Dermis microvascular lymphatic vessel endothelial cell (primary cell): ENCODE results near the gene MRPL47. TPM values are rescaled to one million over a fixed set of nuclear protein-coding genes. Genes with fewer than 3 reads are reported as not detected.

Experiments
- DNase-seq, 2 donors: peaks; one replicate each; pipeline versions ENCODE4 v3.0.0 to v3.0.0-alpha.2; 2010; ENCODE audit warnings: low read depth in 2 of 2
- total RNA-seq: library from RNA; depleted of rRNA; stranded (reverse); fragments of >200 nt; gene quantifications from 2 replicates; pipeline ENCODE4 v1.2.1, GENCODE V29; 2014

The MRPL47 gene
- total RNA-seq, 1 donor from 2014 or later: 22.3 TPM

DNA sequence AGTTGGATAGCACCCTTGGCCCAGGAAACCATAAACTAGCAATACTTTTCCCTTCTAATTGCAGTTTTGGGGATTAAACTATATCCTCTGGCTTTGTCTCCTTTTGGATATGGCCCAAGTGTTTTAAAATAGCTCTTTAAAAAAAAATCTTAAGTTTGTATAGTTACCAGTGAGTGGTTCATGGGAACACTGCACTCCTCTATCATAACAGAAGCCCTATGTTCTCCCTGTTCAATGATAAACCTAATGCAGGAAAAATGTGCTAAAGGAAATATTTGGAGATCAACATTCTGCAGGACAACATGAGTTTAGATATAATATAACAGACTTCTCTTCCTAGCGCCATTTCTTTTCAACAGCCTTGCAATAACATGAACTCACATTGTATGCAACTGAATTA, 13.1 kb downstream of the MRPL47 start:
- no peak for DNase-seq

DNA sequence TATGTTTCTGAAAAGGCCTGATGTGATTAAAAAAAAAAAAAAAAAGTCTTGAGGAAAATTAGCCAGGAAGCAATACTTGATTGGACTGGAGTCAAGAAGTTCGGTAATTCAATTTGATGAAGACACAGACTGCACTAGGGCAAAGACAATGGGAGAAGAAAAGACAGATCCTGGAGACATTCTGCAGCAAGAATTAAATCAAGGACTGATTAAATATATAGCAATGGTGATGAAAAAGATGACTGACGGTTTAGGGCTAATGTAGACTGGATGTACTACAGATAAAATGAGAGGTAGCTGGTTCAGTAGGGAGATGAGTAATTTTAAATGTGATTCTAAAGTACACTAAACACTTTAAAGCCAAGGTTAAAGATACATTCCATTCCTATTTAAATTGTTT, 13.8 kb downstream of the MRPL47 start:
- DNase-seq: no peak

DNA sequence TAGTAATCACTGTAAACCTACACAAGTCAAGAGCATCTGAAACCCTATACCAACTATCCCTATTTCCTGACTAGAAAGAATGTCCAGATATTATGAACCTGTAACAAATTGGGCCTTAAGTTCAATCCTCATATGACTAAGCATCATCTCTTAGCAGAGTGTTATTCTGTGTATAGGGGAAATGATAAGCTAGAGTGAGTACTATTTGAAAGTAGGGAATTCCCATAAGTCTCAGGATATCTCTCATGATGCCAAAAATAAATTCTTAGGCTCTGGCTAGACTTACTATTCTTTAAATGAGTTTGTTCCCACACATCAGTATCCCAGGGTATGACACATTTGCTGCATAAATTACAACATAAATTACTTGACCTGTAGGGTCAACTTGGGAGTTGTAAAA, 15.3 kb downstream of the MRPL47 start:
- DNase-seq: peak in 1 of 2 donors; percentile 58

DNA sequence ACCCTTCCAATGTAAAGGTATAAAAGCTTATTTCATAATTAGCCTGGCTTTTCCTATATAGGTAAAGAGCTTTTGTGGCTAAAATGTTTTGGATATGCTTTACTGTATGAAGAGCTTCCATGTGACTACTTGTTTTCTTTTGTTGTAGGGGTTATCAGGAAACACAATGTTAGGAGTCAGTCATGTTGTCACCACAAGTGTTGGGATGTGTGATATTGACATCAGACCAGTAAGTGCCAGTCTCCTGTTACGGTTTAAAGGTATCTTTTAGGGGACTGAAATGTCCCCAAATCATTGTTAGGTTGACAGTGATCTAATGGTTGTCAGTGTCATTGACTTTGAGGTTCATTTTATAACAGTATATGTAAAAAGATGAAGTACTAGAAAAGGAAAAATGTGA, 23.4 kb downstream of the MRPL47 start:
- no peak for DNase-seq

DNA sequence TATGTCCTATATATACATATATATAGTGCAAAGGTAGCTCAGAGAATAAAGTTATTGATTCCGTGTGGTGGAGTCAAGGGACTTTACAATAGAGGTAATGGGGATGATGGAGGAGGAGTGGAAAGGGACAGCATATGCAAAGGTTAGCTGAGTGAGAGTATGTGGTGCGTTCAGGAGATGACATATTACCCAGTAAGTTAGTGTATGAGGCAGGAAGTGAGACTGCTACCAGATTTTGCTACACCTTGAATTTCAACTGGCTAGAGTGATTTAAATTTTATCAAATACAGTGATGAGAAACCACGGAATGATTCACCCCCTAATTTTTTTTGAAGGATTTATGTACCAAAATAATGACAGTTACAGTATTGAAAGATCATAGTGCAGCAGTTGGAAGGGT, 38.9 kb downstream of the MRPL47 start:
- DNase-seq: no peak

DNA sequence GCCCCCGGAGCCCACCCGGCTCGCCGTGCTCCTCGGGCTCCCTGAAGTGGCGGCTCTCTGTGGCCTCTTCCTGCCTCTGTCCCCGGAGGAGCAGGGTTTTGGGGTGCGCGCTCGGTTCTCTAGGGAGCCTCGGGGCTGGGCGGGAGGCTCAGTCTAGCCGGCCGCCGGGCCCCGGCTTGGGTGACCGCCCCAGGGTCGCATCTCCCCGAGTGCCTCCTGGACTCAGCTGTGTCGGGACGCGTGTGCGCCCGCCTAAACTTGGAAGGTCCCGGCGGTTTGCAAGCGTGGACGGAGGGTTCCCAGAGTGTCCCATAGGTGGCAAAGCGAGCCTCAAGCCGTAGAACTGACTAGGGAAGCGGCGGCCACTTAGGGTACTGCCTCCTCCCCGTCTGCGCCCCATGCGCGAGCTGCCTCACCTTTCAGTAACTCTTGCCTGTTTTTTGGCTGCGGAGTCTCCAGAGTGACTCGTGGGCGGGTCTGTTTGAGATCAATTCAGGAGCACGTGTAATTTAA, 41.1 kb downstream of the MRPL47 start:
- peak; percentile 25 to 77 for DNase-seq

DNA sequence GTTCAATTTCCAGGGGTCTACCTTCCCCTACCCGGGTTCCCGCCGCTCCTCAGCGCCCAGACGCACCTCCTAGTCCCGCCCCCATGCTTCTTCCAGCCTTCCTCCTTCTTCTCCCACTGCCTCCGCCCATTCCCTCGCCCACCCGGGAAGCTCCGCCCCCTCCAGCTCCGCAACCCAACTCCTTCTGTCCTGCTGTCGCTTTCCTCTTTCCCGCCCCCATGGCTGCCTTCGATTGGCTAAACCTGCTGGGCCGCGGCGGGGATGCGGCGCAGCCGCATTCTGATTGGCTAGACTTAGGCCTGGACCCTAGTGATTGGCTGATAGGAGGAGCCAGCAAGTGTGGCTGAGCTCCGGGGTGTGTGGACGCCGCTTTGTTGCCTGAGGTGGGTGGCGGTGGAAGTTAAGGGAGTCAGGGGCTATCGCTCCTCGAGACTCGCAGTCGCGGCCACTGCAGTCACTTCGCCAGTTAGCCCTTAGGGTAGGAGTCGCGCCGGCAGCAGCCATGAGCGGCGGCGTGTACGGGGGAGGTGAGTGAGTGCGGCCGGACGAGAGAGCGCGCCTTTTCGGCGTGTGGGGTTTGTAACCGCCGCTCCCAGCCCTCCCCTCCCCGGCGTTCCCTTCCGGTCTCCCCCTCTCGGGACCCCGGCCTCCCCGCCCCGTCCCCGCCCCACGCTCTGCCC, 41.7 kb downstream of the MRPL47 start, which contains the start of gene ACTL6A:
ACTL6A (plus strand) TSS at position 336 of the 680 bp plus-strand sequence; CDS start at position 503, 167 bp downstream.
- DNase-seq: peak; percentile 95 to 99

DNA sequence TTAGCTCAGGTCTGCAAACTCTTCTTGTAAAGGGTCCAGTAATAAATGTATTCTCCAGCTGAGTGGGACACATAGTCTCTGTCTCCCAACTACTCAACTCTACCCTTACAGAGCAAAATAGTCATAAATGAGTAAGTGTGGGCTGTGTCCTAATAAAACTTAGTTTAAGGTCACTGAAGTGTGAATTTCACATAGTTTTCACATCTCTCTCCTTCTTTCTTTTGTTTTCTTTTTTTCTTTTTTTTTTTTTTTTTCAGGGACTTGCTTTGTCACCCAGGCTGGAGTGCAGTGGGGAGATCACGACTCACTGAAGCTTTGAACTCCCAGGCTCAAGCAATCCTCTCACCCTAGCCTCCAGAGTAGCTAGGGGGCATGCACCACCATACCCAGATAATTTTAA, 43.6 kb downstream of the MRPL47 start:
- no peak for DNase-seq

DNA sequence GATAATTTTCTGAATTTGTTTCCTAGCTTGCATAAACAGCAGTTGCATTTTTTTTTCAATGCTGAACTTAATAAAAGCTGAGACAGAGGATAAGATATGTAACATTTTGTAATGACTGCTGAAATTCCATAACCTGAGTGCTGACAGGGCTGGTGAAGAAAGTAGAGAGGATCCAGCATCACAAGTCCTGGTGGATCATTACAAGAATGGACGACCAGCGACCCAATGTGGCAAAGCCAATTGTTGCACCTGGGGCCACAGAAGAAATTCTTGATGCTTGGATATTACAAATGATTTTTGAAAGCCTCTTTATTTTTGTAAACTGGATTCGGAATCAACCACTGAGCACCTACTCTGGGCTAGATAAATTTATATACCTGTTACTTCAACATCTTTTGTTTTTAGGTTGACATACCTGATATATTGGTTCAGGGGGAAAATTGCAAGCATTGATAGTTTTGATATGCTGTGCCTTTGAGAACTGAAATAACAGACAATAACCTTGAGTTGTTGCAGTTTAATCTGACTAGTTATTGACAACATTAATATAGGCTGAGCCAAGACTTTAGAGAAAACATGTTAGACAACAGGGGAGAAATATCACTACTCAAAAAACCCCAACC, 45.6 kb downstream of the MRPL47 start:
- peak; percentile 69 to 84 for DNase-seq

DNA sequence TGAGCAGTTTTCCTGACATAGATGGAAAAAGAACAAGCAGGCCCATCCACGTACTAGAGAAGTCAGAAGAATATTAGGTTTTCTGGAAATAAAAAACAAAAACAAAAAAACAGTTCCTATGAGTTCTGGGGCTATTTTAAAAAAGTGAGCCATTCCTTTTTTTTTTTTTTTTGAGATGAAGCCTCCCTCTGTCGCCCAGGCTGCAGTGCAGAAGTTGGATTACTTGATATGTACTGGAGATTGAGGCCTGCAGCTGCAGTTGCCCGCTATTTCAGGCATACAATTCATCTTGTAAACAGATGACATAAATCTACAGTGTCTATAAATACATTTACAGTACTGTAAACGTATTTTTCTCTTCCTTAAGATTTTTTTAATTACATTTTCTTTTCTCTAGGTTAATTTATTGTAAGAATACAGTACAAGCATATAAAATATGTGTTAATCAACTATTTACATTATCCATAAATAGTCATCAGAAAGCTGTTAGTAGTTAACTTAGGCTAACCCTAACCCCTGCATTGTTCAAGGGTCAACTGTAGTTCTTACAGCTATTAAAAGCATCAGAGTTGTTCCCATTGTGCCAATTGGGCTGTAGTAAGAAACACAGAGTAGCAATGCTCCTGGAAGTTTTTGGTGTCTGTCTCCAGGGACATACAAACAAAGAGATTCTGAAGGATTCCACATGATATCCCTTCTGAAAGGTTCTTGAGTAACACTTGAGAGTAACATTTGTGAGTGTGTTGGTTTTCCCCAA, 52.9 kb downstream of the MRPL47 start:
- DNase-seq: no peak

DNA sequence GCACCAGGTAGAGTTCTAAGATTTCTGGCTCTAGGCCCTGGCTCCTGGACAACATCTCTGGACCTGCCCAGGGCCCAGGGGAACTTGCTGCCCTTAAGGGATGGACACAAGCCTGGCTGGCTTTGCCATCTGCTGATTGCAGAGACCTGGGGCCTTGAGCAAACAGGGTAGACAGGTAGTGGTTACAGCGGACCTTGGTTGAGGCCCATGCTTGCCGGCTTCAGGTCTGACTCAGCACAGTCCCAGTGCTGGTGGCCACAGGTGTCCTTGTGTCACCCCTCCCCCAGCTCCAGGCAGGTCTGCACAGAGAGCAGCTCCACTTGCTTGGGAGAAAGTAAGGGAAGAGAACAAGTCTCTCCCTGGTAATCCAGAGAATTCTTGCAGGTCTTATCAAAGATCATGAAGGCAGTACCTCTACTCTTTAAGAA, 57.6 kb downstream of the MRPL47 start:
- no peak for DNase-seq

DNA sequence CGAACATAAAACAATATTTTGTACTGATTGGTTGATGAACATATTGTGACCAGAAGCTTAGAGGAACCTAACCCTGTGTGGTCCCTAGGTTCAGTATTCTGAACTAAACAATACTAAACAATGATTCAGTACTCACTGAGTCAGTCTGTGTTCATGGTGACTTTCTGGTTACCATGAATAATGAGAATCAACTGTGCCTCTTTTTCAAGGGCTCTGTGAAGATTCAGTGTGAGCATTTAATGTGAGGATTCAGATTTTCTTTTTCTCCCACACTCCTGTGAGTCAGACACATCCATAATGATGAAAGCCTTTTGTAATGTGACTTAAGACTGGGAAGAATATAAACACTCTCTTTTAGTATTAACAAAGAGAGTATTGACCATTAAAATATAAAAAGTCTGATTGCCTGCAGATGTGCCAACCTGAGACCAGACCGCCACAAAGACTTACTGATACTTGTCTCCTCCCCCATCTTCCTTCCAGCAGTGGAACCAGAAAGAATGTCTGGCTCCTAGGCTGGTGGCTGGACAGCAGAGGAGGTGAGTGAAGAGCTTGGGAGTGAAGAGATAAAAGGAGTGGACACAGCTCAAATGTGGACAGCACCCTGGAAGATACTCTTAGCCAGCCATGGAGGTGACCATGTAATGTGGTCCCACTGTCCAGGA, 59.3 kb downstream of the MRPL47 start:
- DNase-seq: no peak

DNA sequence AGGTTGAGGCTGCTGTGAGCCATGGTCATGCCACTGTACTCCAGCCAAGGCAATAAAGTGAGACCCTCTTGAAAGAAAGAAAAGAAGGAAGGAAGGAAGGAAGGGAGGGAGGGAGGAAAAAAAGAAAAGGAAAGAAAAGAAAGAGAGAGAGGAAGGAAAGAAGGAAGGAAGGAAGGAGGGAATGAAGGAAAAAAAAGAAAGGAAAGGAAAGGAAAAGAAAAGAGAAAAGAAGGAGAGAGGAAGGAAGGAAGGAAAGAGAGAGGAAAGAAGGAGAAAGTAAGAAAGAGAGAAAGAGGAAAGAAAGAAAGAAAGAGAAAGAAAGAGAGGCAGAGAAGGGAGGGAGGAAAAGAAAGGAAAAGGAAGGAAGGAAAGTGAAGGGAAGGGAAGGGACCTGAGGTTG, 62.1 kb downstream of the MRPL47 start:
- DNase-seq: no peak

DNA sequence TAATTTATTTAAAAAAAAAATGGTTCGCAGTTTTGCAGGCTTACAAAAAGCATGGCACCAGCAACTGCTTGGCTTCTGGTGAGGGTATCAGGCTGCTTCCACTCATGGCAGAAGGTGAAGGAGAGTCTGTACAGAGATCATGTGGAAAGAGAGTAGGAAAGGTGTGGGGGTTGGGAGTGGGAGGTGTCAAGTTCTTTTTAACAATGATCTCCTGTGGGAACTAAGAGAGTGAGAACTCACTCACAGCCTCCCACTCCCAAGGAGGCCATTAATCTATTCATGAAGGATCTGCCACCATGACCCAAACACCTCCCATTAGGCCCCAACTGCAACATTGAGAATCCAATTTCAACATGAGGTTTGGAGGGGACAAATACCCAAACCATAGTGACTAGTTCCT, 62.8 kb downstream of the MRPL47 start:
- DNase-seq: no peak

DNA sequence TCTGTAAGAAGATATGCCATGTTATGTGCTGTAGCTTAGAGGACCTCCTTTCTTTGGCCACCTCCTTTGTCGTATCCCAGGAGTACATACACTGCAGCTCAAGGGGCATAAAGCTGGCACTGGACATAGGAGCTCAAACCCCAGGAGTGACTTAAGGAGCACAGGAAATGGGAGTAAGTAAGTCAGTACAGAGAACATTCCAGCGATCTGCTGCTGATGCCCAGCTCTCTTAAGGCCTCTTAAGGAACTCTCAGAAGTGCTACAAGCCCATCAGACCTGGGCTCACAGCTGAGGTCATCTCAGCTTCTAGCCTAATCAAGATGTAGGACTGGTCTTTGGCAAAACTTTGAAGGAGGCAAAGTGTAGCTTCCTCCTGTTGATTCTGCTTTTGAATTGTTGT, 63.3 kb downstream of the MRPL47 start:
- DNase-seq: no peak

Other genes with a start within 250 kb of the MRPL47 start
- gene GNB4, start 153.2 kb downstream of the MRPL47 start, total RNA-seq: 60.8 and 61.6 TPM in 2 replicates
- gene ACTL6A, start 41.7 kb downstream of the MRPL47 start, total RNA-seq: 40.3 and 55.8 TPM in 2 replicates
- gene NDUFB5, start 156 bp upstream of the MRPL47 start, total RNA-seq: 78.3 and 81.6 TPM in 2 replicates
- 18.5 and 38.1 TPM in 2 replicates for gene USP13, start 48.4 kb upstream of the MRPL47 start, total RNA-seq